ENCODE data around the gene MSANTD1. TPM values are rescaled to one million over a fixed set of nuclear protein-coding genes. Genes with fewer than 3 reads are reported as not detected.
A peak's percentile ranks its signal among the peaks of the same experiment; 100 is the strongest.

Gene MSANTD1
- total RNA-seq, 2 donors from 2014 or later: 1.5 to 1.7 TPM

DNA sequence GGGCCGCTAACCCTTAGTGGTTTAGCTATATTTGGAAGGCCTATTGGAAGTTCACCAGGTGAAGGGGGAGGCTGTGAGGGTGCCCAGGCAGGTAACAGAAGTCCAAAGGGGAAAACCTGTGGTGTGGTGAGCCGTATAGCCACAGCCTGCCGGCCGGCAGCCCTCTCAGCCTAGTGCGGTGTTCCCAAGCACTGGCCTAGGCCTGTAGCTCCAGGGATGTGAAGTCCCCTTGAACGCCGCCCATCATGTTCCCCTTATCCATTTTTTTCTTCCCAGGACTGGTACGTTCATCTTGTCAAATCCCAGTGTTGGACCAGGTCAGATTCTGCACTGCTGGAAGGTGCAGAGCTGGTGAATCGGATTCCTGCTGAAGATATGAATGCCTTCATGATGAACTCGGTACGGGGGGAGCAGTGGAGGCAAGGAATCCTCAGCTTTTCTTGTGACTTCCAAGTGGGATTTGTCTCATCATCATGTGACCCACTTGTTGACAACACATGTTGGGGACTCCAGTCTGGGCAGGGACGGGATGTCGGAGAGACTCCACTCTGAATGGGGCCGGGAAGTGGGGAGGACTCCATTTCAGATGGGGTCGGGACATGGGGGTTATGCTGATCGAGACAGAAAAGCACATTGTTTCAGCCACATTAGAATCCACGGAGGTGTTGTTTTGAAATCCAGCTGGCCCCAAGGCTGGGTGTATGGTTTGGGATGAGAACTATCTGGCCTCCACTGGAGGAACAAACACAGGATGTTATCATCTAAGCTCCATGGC, 39.2 kb upstream of the MSANTD1 start:
- no peaks in the 10 kb centered on the region for H3K9me3 ChIP-seq (ENCODE audit: control insufficient read depth, low read length, poor library complexity, severe bottlenecking)
- peaks cover 7% of the 10 kb centered on the region for H3K36me3 Mint-ChIP-seq (ENCODE audit: low read depth)
- DNase-seq (no peak), ATAC-seq (no peak)
- no peaks in the 10 kb centered on the region for H3K27me3 Mint-ChIP-seq
- no peak overlapping the region for H3K4me3 Mint-ChIP-seq
- no peak overlapping the region for H3K27ac Mint-ChIP-seq
- H3K4me1 Mint-ChIP-seq: no peaks in the 10 kb centered on the region

- DNase-seq: no peak
- Mint-ChIP-seq H3K36me3 (ENCODE audit: low read depth) (peaks cover 7% of the 10 kb centered on the region), H3K4me3 (no peak overlapping the region), H3K27me3 (no peaks in the 10 kb centered on the region), H3K4me1 (no peaks in the 10 kb centered on the region), H3K27ac (no peak overlapping the region)
- ATAC-seq: no peak
- H3K9me3 ChIP-seq (ENCODE audit: control insufficient read depth, low read length, poor library complexity, severe bottlenecking): no peaks in the 10 kb centered on the region
Observed at GRCh38 chr4:3210467-3210866, 38.5 kb upstream of the MSANTD1 start.

GRCh38 chr4:3211866-3212265, 37.1 kb upstream of the MSANTD1 start:
- DNase-seq: no peak
- no peak overlapping the region for H3K27ac Mint-ChIP-seq
- H3K4me1 Mint-ChIP-seq: no peaks in the 10 kb centered on the region
- no peak for ATAC-seq
- H3K27me3 Mint-ChIP-seq: no peaks in the 10 kb centered on the region
- no peaks in the 10 kb centered on the region for H3K9me3 ChIP-seq (ENCODE audit: control insufficient read depth, low read length, poor library complexity, severe bottlenecking)
- no peak overlapping the region for H3K4me3 Mint-ChIP-seq
- peaks cover 6% of the 10 kb centered on the region for H3K36me3 Mint-ChIP-seq (ENCODE audit: low read depth)

GRCh38 chr4:3212391-3213105, 36.4 kb upstream of the MSANTD1 start:
- DNase-seq (no peak), ATAC-seq (no peak)
- Mint-ChIP-seq H3K27ac (no peak overlapping the region), H3K27me3 (no peaks in the 10 kb centered on the region), H3K36me3 (ENCODE audit: low read depth) (peaks cover 3% of the 10 kb centered on the region), H3K4me1 (peaks cover 2% of the 10 kb centered on the region), H3K4me3 (no peak overlapping the region)
- no peaks in the 10 kb centered on the region for H3K9me3 ChIP-seq (ENCODE audit: control insufficient read depth, low read length, poor library complexity, severe bottlenecking)

DNA sequence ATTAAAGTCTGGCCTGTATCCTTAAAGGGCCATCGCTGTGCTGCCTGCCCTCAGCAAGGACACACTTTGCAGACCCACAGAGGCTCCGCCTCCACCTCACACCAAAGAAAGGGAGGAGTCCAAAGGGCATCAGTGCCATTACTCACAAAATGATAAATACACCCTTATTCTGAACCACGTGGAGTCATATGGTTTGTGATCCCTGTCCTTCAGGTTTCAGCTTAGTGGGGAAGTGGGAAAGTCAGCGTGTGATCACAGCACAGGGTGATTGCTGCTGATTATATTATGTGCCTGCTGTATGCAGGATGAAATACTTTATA, 35.9 kb upstream of the MSANTD1 start:
- Mint-ChIP-seq H3K4me1 (peaks cover 4% of the 10 kb centered on the region), H3K27me3 (no peaks in the 10 kb centered on the region), H3K36me3 (ENCODE audit: low read depth) (peaks cover 3% of the 10 kb centered on the region), H3K27ac (no peak overlapping the region), H3K4me3 (no peak overlapping the region)
- no peaks in the 10 kb centered on the region for H3K9me3 ChIP-seq (ENCODE audit: control insufficient read depth, low read length, poor library complexity, severe bottlenecking)
- ATAC-seq (no peak), DNase-seq (no peak)

GRCh38 chr4:3213661-3214250, 35.2 kb upstream of the MSANTD1 start:
- Mint-ChIP-seq H3K4me3 (no peak overlapping the region), H3K36me3 (ENCODE audit: low read depth) (peaks cover 7% of the 10 kb centered on the region), H3K27ac (no peak overlapping the region), H3K4me1 (peaks cover 4% of the 10 kb centered on the region), H3K27me3 (no peaks in the 10 kb centered on the region)
- no peak for DNase-seq
- ATAC-seq: no peak
- no peaks in the 10 kb centered on the region for H3K9me3 ChIP-seq (ENCODE audit: control insufficient read depth, low read length, poor library complexity, severe bottlenecking)

DNA sequence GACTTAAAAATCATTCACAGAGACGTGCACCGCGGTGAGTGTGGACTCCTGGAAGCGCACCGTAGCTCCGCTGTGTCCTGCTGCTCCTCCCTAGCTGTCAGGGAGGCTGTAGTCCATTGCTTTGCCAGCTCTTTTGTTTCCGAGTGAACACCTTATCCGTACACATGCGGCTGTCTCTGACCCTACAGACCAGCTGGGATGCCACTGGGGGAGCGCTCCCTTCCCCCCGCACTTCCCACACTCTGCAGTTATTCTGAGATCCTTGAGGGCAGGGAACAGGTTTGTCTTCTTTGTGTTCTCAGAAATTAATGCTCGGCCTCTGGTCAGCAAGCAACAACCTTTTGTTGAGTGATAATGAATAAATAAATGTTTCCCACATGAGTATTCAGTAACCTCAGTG, 33.7 kb upstream of the MSANTD1 start:
- Mint-ChIP-seq H3K36me3 (ENCODE audit: low read depth) (peaks cover 7% of the 10 kb centered on the region), H3K27ac (no peak overlapping the region), H3K27me3 (no peaks in the 10 kb centered on the region), H3K4me1 (peaks cover 4% of the 10 kb centered on the region), H3K4me3 (no peak overlapping the region)
- no peaks in the 10 kb centered on the region for H3K9me3 ChIP-seq (ENCODE audit: control insufficient read depth, low read length, poor library complexity, severe bottlenecking)
- ATAC-seq: no peak
- DNase-seq: no peak

DNA sequence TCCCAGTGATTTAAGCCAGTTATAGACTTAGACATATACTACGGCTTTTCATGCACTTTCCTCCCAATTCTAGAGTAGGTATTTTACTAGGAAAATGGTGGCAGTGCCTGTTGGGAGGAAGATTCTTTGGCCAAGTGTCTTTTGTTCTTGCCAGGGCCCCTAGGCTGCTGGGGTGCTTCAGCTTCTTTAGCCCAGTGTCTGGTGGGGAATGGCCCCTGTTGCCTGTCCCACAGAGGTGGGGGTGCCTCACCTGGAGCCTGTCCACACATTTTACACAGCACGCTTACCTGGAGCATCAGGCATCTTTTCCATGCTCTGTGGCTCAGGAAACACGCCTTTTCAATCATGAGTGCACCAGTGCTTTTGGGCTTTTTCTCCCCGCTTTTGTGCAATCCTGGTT, 33.2 kb upstream of the MSANTD1 start:
- DNase-seq: no peak
- H3K9me3 ChIP-seq (ENCODE audit: control insufficient read depth, low read length, poor library complexity, severe bottlenecking): no peaks in the 10 kb centered on the region
- H3K27me3 Mint-ChIP-seq: no peaks in the 10 kb centered on the region
- no peak overlapping the region for H3K4me3 Mint-ChIP-seq
- no peak overlapping the region for H3K27ac Mint-ChIP-seq
- H3K4me1 Mint-ChIP-seq: peaks cover 4% of the 10 kb centered on the region
- H3K36me3 Mint-ChIP-seq (ENCODE audit: low read depth): peaks cover 7% of the 10 kb centered on the region
- no peak for ATAC-seq

- no peak overlapping the region for H3K4me3 Mint-ChIP-seq
- H3K4me1 Mint-ChIP-seq: peaks cover 6% of the 10 kb centered on the region
- no peak overlapping the region for H3K27ac Mint-ChIP-seq
- no peaks in the 10 kb centered on the region for H3K9me3 ChIP-seq (ENCODE audit: control insufficient read depth, low read length, poor library complexity, severe bottlenecking)
- no peak for ATAC-seq
- DNase-seq: no peak
- peaks cover 13% of the 10 kb centered on the region for H3K36me3 Mint-ChIP-seq (ENCODE audit: low read depth)
- H3K27me3 Mint-ChIP-seq: no peaks in the 10 kb centered on the region
Observed at GRCh38 chr4:3217266-3217665, 31.7 kb upstream of the MSANTD1 start.

DNA sequence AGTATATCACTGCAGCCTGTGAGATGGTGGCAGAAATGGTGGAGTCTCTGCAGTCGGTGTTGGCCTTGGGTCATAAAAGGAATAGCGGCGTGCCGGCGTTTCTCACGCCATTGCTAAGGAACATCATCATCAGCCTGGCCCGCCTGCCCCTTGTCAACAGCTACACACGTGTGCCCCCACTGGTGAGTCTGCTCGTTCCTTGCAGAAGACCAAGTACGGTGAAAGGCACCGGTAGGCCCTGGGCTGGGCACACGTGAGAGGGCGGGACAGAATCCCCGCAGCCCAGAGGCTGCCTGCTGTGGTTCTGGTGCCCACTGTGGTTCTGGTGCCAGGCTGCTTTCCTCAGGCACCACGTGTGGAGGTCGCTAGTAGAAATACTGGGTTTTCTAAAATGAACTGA, 31.2 kb upstream of the MSANTD1 start:
- Mint-ChIP-seq H3K27me3 (no peaks in the 10 kb centered on the region), H3K4me3 (no peak overlapping the region), H3K27ac (no peak overlapping the region), H3K36me3 (ENCODE audit: low read depth) (peaks cover 13% of the 10 kb centered on the region), H3K4me1 (peaks cover 6% of the 10 kb centered on the region)
- DNase-seq (no peak), ATAC-seq (no peak)
- H3K9me3 ChIP-seq (ENCODE audit: control insufficient read depth, low read length, poor library complexity, severe bottlenecking): no peaks in the 10 kb centered on the region

DNA sequence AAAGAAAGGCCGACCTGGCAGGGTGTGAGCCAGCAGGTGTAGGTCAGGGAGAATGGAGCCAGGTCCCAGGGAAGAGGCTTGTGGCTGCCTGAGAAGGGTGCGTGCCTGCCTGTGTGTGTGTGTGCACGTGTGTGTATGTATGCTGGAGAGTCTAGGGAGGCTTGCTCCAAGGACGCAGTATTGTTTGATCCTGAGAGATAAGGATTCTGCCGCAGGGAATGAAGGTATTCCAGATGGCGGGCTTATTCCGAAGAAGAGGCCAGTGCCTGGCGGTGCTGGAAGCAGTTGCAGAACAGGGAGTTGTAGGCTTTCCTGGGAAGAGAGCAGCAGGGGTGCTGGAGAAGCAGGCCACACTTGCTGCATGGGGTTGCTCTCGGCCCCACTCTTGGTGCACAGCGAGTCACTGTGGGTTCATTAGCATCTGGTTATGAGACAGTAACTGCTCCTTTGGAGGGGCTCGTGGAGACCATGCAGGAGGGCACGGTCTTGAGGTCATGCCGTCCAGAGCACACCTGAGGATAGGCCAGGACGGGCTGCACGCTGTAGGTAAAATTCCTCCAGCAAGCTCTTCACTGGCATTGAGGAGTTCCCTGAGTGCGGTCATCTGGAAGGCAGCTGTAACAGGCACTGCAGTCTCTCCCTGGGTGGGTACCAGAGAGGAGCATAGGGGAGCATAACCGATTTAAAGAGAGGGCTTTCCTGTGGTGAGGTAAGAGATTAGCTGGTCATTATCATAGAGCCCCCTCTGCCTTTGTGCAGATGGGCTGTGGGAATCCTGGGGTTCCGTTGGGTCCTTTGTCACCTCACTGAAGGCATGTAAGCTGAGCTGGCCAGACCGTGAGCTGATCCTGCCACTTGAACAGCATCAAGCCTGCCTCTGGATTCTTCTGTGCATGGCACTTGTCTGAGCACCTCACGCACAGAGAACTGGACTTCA, 29.9 kb upstream of the MSANTD1 start:
- DNase-seq (no peak), ATAC-seq (no peak)
- H3K9me3 ChIP-seq (ENCODE audit: control insufficient read depth, low read length, poor library complexity, severe bottlenecking): no peaks in the 10 kb centered on the region
- Mint-ChIP-seq H3K27ac (peak overlapping the region; percentile 29), H3K27me3 (no peaks in the 10 kb centered on the region), H3K36me3 (ENCODE audit: low read depth) (peaks cover 17% of the 10 kb centered on the region), H3K4me1 (peaks cover 6% of the 10 kb centered on the region), H3K4me3 (peak overlapping the region; percentile 47)

- H3K36me3 Mint-ChIP-seq (ENCODE audit: low read depth): peaks cover 16% of the 10 kb centered on the region
- no peaks in the 10 kb centered on the region for H3K9me3 ChIP-seq (ENCODE audit: control insufficient read depth, low read length, poor library complexity, severe bottlenecking)
- DNase-seq: no peak
- H3K27ac Mint-ChIP-seq: peak overlapping the region; percentile 29
- peaks cover 9% of the 10 kb centered on the region for H3K4me1 Mint-ChIP-seq
- no peak for ATAC-seq
- H3K4me3 Mint-ChIP-seq: no peak overlapping the region
- H3K27me3 Mint-ChIP-seq: no peaks in the 10 kb centered on the region
Observed at GRCh38 chr4:3219761-3220475, 29.0 kb upstream of the MSANTD1 start.

Measured in T-helper 17 cell (primary cell).